ENCODE data around the gene EIF4B. TPM values are rescaled to one million over a fixed set of nuclear protein-coding genes. Genes with fewer than 3 reads are reported as not detected.

The EIF4B gene, protein sequence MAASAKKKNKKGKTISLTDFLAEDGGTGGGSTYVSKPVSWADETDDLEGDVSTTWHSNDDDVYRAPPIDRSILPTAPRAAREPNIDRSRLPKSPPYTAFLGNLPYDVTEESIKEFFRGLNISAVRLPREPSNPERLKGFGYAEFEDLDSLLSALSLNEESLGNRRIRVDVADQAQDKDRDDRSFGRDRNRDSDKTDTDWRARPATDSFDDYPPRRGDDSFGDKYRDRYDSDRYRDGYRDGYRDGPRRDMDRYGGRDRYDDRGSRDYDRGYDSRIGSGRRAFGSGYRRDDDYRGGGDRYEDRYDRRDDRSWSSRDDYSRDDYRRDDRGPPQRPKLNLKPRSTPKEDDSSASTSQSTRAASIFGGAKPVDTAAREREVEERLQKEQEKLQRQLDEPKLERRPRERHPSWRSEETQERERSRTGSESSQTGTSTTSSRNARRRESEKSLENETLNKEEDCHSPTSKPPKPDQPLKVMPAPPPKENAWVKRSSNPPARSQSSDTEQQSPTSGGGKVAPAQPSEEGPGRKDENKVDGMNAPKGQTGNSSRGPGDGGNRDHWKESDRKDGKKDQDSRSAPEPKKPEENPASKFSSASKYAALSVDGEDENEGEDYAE
- 390 TPM for polyA plus RNA-seq (2012; ENCODE audit: missing spikeins)

- DNase-seq (ENCODE audit: insufficient read length) (peak; percentile 90), FAIRE-seq (peak; percentile 97)
- TF ChIP-seq POLR2A (IDR thresholded peaks at IDR 0.05; ENCODE audit: low read depth, low read length) (peak; percentile 78), TAF1 (IDR thresholded peaks at IDR 0.05; ENCODE audit: borderline replicate concordance, low read depth, low read length) (peak; percentile 86), POLR2AphosphoS5 (IDR thresholded peaks at IDR 0.05; ENCODE audit: low read depth, low read length) (peak; percentile 49; the same call in 1 of the 2 replicates)
Observed at GRCh38 chr12:53005986-53006809, at the start of gene EIF4B. Gene EIF4B, plus strand, starts transcription at chr12:53006456. Its CDS starts 28 bp downstream, at chr12:53006484.

GRCh38 chr12:52956987-52957386, 49.3 kb upstream of the EIF4B start:
- FAIRE-seq (no peak), DNase-seq (ENCODE audit: insufficient read length) (no peak)

DNA sequence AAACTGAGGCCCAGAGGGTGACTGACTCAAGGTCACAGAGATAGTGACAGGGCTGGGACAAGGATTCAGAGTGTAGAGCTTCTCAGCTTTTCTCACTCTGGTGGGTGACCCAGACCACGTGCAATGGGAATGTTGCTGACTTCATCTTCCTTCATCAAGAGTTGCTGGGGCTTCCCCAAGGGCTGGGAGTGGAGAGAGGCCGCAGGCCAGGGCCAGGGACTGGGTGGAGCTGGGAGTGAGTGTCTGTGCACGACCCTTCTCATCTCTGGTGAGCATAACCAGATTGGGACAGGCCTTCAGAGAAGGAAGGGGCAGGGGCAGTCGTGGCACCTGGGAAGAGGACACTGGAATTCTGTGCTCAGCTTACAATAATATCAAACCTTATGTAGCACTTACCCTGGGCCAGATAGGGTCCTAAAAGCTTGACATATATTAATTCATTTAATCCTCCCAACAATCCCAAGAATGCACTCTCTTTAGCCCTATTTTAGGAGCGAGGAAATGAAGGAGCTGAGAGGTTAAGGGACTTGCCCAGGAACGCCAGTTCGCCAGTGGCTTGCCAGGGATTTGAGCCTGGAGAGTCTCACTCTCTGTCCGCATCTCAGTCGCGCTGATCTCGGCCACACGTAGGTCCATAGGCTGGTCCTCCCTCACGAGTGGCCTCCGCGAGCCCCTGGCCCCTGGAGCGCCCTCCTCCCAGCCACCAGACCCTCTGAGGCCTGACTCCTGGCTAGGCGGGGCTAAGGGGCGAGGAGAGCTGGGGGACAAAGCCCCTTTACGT, 41.5 kb upstream of the EIF4B start:
- TF ChIP-seq POLR2A (IDR thresholded peaks at IDR 0.05; ENCODE audit: low read depth, low read length) (no peak), POLR2AphosphoS5 (IDR thresholded peaks at IDR 0.05; ENCODE audit: low read depth, low read length) (no peak), TAF1 (IDR thresholded peaks at IDR 0.05; ENCODE audit: borderline replicate concordance, low read depth, low read length) (no peak)
- DNase-seq (ENCODE audit: insufficient read length) (no peak), FAIRE-seq (no peak)

More at GRCh38 chr12:52956987-52957386, 49.3 kb upstream of the EIF4B start:
- TF ChIP-seq POLR2AphosphoS5 (IDR thresholded peaks at IDR 0.05; ENCODE audit: low read depth, low read length) (no peak), POLR2A (IDR thresholded peaks at IDR 0.05; ENCODE audit: low read depth, low read length) (no peak), TAF1 (IDR thresholded peaks at IDR 0.05; ENCODE audit: borderline replicate concordance, low read depth, low read length) (no peak)

DNA sequence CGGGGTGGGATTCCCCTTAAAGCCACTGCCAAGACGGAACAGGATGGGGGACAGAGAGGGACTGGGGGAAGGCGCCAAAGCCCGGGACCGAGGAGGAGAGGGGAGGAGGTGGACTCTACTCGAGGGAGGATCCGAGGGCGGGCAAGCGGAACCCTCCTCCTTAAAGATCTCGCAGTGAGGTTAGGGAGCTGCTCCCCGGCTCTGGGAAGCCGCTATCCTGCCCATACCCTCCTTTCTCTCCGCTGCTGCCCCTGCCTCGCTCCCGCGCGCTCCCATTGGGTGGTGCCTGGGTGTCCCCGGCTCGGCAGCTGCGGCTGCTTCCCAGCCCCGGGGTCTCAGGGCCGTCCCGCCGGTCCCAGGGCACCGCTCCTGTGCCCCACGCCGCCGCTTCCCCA, 40.9 kb upstream of the EIF4B start:
- TF ChIP-seq POLR2AphosphoS5 (IDR thresholded peaks at IDR 0.05; ENCODE audit: low read depth, low read length) (no peak), TAF1 (IDR thresholded peaks at IDR 0.05; ENCODE audit: borderline replicate concordance, low read depth, low read length) (no peak), POLR2A (IDR thresholded peaks at IDR 0.05; ENCODE audit: low read depth, low read length) (no peak)
- DNase-seq (ENCODE audit: insufficient read length) (no peak), FAIRE-seq (no peak)

- no peak for TF ChIP-seq POLR2A (IDR thresholded peaks at IDR 0.05; ENCODE audit: low read depth, low read length)
- no peak for TF ChIP-seq POLR2AphosphoS5 (IDR thresholded peaks at IDR 0.05; ENCODE audit: low read depth, low read length)
- TF ChIP-seq TAF1 (IDR thresholded peaks at IDR 0.05; ENCODE audit: borderline replicate concordance, low read depth, low read length), result no peak
- no peak for FAIRE-seq
- DNase-seq (ENCODE audit: insufficient read length), result no peak
Observed at GRCh38 chr12:52969166-52969795, 37.0 kb upstream of the EIF4B start.

GRCh38 chr12:52969828-52970569, 36.3 kb upstream of the EIF4B start:
- no peak for FAIRE-seq
- no peak for DNase-seq (ENCODE audit: insufficient read length)
- TF ChIP-seq POLR2AphosphoS5 (IDR thresholded peaks at IDR 0.05; ENCODE audit: low read depth, low read length) (no peak), TAF1 (IDR thresholded peaks at IDR 0.05; ENCODE audit: borderline replicate concordance, low read depth, low read length) (no peak), POLR2A (IDR thresholded peaks at IDR 0.05; ENCODE audit: low read depth, low read length) (no peak)

DNA sequence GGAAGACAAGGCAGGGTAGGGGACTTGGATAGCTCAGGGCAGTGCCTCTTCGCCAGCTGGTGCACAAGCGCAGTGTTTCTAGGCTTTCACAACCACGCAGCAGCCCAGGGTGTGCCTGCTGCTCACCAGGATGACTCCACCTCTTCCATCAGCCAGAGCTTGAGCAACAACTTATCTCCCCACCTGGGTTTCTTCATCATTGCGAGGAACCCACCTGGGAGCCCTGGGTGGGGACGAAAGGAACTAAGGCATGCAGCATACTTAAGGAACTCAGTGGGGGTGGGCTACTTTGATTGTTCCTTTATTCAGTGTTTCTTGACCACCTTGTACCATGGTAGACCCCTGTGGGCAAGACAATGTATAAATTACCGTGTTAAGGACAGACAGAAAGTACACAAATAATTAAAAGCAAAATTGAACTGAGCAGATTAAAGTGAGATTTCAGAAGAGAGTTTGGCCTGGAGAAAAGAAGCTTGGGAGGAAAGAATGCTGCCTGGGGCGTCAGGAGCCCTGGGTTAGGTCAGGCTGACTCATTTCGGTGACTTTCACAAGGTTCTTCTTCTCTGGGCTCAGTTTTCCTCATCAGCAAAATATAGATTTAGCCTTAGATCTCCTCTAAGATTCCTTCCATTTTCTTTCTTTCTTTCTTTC, 34.5 kb upstream of the EIF4B start:
- DNase-seq (ENCODE audit: insufficient read length), result no peak
- FAIRE-seq, result no peak
- TF ChIP-seq POLR2A (IDR thresholded peaks at IDR 0.05; ENCODE audit: low read depth, low read length) (no peak), TAF1 (IDR thresholded peaks at IDR 0.05; ENCODE audit: borderline replicate concordance, low read depth, low read length) (no peak), POLR2AphosphoS5 (IDR thresholded peaks at IDR 0.05; ENCODE audit: low read depth, low read length) (no peak)

DNA sequence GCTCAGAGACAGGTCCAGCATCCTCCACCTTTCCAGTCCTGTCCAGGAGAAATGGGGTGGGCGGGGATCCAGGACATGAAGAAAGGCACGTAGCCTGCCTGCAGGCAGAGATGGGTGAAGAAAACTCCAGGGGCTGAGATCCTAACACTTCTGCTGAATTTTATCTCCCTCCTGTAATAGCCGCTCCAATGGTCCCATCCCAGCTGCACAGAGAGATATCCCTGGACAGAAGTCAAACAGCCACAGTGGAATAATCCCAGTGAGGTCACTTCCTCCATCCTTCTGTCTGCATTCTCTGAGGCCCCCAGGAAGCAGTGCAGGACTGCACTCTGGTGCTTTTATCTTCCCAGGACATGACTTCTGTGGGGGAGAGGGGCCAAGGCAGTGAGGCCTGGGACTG, 31.1 kb upstream of the EIF4B start:
- TF ChIP-seq POLR2A (IDR thresholded peaks at IDR 0.05; ENCODE audit: low read depth, low read length), result no peak
- TF ChIP-seq TAF1 (IDR thresholded peaks at IDR 0.05; ENCODE audit: borderline replicate concordance, low read depth, low read length), result no peak
- TF ChIP-seq POLR2AphosphoS5 (IDR thresholded peaks at IDR 0.05; ENCODE audit: low read depth, low read length), result no peak
- no peak for DNase-seq (ENCODE audit: insufficient read length)
- FAIRE-seq, result no peak

- TF ChIP-seq POLR2AphosphoS5 (IDR thresholded peaks at IDR 0.05; ENCODE audit: low read depth, low read length) (no peak), POLR2A (IDR thresholded peaks at IDR 0.05; ENCODE audit: low read depth, low read length) (no peak), TAF1 (IDR thresholded peaks at IDR 0.05; ENCODE audit: borderline replicate concordance, low read depth, low read length) (no peak)
- FAIRE-seq (no peak), DNase-seq (ENCODE audit: insufficient read length) (no peak)
Observed at GRCh38 chr12:52975820-52976573, 30.3 kb upstream of the EIF4B start.

Data from GM12892 (cell line).